ENCODE data around the gene ZSCAN29.

DNA sequence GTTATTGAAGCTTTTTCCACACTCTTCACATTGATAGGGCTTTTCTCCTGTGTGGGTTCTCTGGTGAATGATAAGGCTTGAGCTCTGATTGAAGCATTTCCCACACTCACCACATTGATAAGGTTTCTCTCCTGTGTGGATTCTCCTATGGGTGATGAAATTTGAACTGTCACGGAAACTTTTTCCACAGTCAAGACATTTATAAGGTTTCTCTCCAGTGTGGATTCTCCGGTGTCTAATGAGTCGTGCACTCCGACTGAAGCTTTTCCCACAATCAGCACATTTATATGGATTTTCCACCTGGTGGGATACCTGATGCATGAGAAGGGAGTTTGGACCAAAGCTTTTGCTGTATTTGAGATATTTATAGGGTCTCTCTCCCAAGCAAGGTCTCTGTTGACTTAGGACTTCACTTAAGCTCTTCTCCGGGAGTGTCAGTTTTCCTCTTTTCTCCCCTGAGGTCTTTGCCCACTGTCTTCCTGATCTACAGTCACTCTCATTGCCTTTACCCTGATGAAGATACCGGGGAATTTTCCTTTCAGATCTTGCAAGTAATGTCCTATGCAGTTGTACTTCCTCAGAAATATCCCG lies 9.4 kb downstream of the ZSCAN29 start:
- no peak for TF ChIP-seq PPARA (CRISPR knock-in tag; IDR thresholded peaks at IDR 0.05; ENCODE audit: borderline replicate concordance)
- TF ChIP-seq, protein P1, sequence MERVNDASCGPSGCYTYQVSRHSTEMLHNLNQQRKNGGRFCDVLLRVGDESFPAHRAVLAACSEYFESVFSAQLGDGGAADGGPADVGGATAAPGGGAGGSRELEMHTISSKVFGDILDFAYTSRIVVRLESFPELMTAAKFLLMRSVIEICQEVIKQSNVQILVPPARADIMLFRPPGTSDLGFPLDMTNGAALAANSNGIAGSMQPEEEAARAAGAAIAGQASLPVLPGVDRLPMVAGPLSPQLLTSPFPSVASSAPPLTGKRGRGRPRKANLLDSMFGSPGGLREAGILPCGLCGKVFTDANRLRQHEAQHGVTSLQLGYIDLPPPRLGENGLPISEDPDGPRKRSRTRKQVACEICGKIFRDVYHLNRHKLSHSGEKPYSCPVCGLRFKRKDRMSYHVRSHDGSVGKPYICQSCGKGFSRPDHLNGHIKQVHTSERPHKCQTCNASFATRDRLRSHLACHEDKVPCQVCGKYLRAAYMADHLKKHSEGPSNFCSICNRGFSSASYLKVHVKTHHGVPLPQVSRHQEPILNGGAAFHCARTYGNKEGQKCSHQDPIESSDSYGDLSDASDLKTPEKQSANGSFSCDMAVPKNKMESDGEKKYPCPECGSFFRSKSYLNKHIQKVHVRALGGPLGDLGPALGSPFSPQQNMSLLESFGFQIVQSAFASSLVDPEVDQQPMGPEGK (CRISPR knock-in tag; IDR thresholded peaks at IDR 0.05; ENCODE audit: borderline replicate concordance), result no peak
- TF ChIP-seq, protein P2, sequence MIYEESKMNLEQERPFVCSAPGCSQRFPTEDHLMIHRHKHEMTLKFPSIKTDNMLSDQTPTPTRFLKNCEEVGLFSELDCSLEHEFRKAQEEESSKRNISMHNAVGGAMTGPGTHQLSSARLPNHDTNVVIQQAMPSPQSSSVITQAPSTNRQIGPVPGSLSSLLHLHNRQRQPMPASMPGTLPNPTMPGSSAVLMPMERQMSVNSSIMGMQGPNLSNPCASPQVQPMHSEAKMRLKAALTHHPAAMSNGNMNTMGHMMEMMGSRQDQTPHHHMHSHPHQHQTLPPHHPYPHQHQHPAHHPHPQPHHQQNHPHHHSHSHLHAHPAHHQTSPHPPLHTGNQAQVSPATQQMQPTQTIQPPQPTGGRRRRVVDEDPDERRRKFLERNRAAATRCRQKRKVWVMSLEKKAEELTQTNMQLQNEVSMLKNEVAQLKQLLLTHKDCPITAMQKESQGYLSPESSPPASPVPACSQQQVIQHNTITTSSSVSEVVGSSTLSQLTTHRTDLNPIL (CRISPR knock-in tag; IDR thresholded peaks at IDR 0.05; ENCODE audit: low read depth), result no peak
- no peak for TF ChIP-seq ZFP30 (CRISPR knock-in tag; IDR thresholded peaks at IDR 0.05)
- TF ChIP-seq RARB (CRISPR knock-in tag; IDR thresholded peaks at IDR 0.05), result no peak
